Measurements from ENCODE around the gene MAN1B1. TPM values are rescaled to one million over a fixed set of nuclear protein-coding genes. Genes with fewer than 3 reads are reported as not detected.
A peak's percentile ranks its signal among the peaks of the same experiment; 100 is the strongest.

The MAN1B1 gene
- total and polyA plus RNA-seq, 2 of the 4 experiments (the other 2 are of a cell fraction), result 28.7 to 55.1 TPM

DNA sequence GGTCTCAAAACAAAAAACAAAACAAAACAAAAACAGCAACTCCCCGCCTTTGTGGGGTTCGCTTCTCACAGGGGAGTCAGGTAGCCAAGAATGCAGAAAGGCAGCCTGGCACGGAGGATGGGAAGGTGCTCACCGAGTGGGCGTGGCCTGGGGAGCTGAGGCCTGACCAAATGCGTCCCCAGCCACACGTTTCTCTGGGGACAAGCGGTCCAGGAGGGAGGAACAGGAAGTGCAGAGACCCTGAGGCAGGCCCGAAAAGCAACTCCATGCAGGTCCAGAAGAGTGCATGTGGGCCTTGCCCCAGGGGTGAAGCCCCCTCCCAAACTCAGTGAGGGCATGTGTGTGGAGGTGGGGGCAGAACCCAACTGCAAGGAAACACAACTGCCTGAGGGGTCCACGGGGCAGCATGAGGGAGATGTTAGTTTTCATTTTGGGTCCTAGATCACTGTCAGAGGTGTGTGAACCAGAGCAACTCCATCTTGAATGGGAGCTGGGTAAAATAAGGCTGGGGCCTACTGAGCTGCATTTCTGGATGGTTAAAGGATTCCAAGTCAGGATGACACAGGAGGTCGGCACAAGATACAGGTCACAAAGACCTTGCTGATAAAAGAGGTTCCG is 12.0 kb upstream of the MAN1B1 start:
- no peak overlapping the region for H3K56ac ChIP-seq (ENCODE audit: extremely low read depth, insufficient read depth, low read length)
- in situ Hi-C loops (cut with MboI; ENCODE audit: low sequenced_read_pairs) (no loop called here), intact Hi-C loops (cut with micrococcal nuclease) (no loop called here), dilution Hi-C loops (cut with HindIII; ENCODE audit: low sequenced_read_pairs, unreplicated experiment) (no loop called here)
- no peak overlapping the region for H3K27ac ChIP-seq (ENCODE audit: insufficient read depth, low read length)
- no peak overlapping the region for H3K14ac ChIP-seq (replicated peaks; ENCODE audit: low read depth, low read length)
- TF ChIP-seq, protein P1, sequence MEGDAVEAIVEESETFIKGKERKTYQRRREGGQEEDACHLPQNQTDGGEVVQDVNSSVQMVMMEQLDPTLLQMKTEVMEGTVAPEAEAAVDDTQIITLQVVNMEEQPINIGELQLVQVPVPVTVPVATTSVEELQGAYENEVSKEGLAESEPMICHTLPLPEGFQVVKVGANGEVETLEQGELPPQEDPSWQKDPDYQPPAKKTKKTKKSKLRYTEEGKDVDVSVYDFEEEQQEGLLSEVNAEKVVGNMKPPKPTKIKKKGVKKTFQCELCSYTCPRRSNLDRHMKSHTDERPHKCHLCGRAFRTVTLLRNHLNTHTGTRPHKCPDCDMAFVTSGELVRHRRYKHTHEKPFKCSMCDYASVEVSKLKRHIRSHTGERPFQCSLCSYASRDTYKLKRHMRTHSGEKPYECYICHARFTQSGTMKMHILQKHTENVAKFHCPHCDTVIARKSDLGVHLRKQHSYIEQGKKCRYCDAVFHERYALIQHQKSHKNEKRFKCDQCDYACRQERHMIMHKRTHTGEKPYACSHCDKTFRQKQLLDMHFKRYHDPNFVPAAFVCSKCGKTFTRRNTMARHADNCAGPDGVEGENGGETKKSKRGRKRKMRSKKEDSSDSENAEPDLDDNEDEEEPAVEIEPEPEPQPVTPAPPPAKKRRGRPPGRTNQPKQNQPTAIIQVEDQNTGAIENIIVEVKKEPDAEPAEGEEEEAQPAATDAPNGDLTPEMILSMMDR (conservative IDR thresholded peaks at IDR 0.05; ENCODE audit: low read depth, low read length), result no peak
- TF ChIP-seq NFE2L2 (IDR thresholded peaks at IDR 0.05; ENCODE audit: low read depth, low read length) (no peak), RCOR1 (IDR thresholded peaks at IDR 0.05; ENCODE audit: insufficient replicate concordance, low read length) (no peak), MXI1 (IDR thresholded peaks at IDR 0.05; ENCODE audit: borderline replicate concordance, low read depth, low read length) (no peak)
- no peak overlapping the region for H3K9ac ChIP-seq (ENCODE audit: low read depth, low read length)
- H2AK9ac ChIP-seq (replicated peaks; ENCODE audit: low read depth, low read length, poor library complexity), result peak overlapping the region; percentile 42
- no TSS peak for BruUV-seq (replicated peaks)
- H2BK5ac ChIP-seq (ENCODE audit: low read depth, low read length, poor library complexity, severe bottlenecking), result no peak overlapping the region
- WGBS, 2 experiments (ENCODE audit: extremely low coverage in 2 of 2, insufficient read length in 1 of 2), result 85% methylated on average over 6 of the region's 12 CpGs; no CpG with 5 or more reads in 1 of the 2 experiments
- no peak for ATAC-seq (ENCODE audit: low read depth)
- ChIA-PET CTCF (no interaction called here), POLR2A (ENCODE audit: unreplicated experiment) (no interaction called here)
- no peak overlapping the region for H3K4me2 ChIP-seq (ENCODE audit: low read depth, low read length)
- no peak overlapping the region for H3K4ac ChIP-seq (ENCODE audit: low read depth, low read length)
- no peak overlapping the region for H2BK120ac ChIP-seq (ENCODE audit: low read depth, low read length)
- H3K9me1 ChIP-seq (ENCODE audit: insufficient read depth, low read length), result no peaks in the 10 kb centered on the region
- no peak overlapping the region for H3K4me3 ChIP-seq (ENCODE audit: insufficient read depth, low read depth, low read length)
- H4K5ac ChIP-seq (ENCODE audit: low read depth, low read length), result no peak overlapping the region
- H4K91ac ChIP-seq (ENCODE audit: insufficient read depth, low read depth, low read length), result no peak overlapping the region
- H2AFZ ChIP-seq (replicated peaks; ENCODE audit: low read length, poor library complexity), result no peak overlapping the region
- H3K18ac ChIP-seq (ENCODE audit: low read depth, low read length), result no peak overlapping the region
- H4K8ac ChIP-seq (ENCODE audit: low read depth in 2 of 2, low read length in 2 of 2), result no peak overlapping the region
- peaks cover 13% of the 10 kb centered on the region; the same call in 1 of the 2 replicates for H3K36me3 ChIP-seq (ENCODE audit: control insufficient read depth, insufficient read depth, low read length)
- peaks cover 8 to 21% of the 10 kb centered on the region in 2 experiments; a peak in 3 of 4 replicates for H3K79me1 ChIP-seq (ENCODE audit: low read depth in 1 of 2, low read length in 2 of 2)
- no peak overlapping the region for H2BK20ac ChIP-seq (ENCODE audit: low read depth, low read length)
- H4K20me1 ChIP-seq (ENCODE audit: insufficient read depth, low read length), result peaks cover 10% of the 10 kb centered on the region
- H2BK15ac ChIP-seq (ENCODE audit: low read depth, low read length), result no peak overlapping the region
- H3K9me3 ChIP-seq (ENCODE audit: control insufficient read depth, insufficient read depth, low read length), result no peaks in the 10 kb centered on the region
- H2AK5ac ChIP-seq (ENCODE audit: low read depth, low read length), result peak overlapping the region; percentile 8; the same call in 1 of the 2 replicates
- no peaks in the 10 kb centered on the region for H3K27me3 ChIP-seq (ENCODE audit: control insufficient read depth, insufficient read depth, low read length)
- H3K4me1 ChIP-seq (ENCODE audit: control insufficient read depth, insufficient read depth, low read length), result no peaks in the 10 kb centered on the region; the same call in 1 of the 2 replicates
- no peak overlapping the region for H3K23ac ChIP-seq (ENCODE audit: low read depth, low read length)
- no peak for DNase-seq
